ENCODE results near the gene MS4A18. TPM values are rescaled to one million over a fixed set of nuclear protein-coding genes. Genes with fewer than 3 reads are reported as not detected.

The MS4A18 gene
- total and polyA plus RNA-seq, 4 donors: not detected

DNA sequence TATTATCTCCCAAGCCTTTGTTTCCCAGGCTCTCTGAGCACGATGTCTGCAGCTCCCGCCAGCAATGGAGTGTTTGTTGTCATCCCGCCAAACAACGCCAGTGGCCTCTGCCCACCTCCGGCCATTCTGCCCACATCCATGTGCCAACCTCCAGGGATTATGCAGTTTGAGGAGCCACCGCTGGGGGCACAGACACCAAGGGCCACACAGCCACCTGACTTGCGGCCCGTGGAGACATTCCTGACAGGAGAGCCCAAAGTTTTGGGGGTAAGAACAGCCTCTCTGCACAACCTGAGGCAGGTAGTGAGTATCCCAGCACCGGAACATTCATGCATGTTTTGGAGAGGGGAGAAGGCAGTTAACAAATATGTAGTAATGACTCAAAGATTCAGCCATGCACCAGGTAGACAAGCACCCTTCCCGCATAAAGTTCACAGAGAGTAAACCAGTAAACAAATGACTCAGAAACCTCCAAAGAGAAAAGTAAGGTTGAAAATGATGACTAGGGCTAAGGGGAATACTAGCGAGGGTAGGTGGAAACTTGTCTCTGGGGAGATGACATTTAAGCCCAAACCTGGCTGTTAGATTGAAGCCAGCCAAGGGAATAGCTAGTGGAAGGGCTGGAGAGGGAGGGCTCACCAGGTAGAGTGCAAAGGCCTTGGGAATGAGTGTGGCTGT lies 39.3 kb downstream of the MS4A18 start:
- WGBS: 87% methylated on average over 11 of the region's 11 CpGs
- Histone ChIP-seq H3K27me3 (ENCODE audit: control insufficient read depth in 4 of 4, insufficient read depth in 4 of 4, low read length in 3 of 4) (peaks cover 0 to 5% (median 0%) of the 10 kb centered on the region in 4 donors), H3K36me3 (ENCODE audit: control insufficient read depth in 4 of 4, insufficient read depth in 3 of 4, low read depth in 1 of 4, low read length in 3 of 4) (no peaks in the 10 kb centered on the region), H3K4me3 (ENCODE audit: low read depth in 1 of 3, low read length in 3 of 3) (no peak overlapping the region), H3K27ac (ENCODE audit: low read depth in 1 of 2, low read length in 2 of 2) (no peak overlapping the region), H3K9ac (ENCODE audit: low read depth in 1 of 2, low read length in 2 of 2) (no peak overlapping the region), H3K4me1 (ENCODE audit: control insufficient read depth in 4 of 4, insufficient read depth in 4 of 4, low read length in 3 of 4) (no peaks in the 10 kb centered on the region), H3K9me3 (ENCODE audit: control insufficient read depth in 4 of 4, low read length in 3 of 4) (no peaks in the 10 kb centered on the region)
- DNase-seq (ENCODE audit: low spot score): no peak
- TF ChIP-seq, protein P1, sequence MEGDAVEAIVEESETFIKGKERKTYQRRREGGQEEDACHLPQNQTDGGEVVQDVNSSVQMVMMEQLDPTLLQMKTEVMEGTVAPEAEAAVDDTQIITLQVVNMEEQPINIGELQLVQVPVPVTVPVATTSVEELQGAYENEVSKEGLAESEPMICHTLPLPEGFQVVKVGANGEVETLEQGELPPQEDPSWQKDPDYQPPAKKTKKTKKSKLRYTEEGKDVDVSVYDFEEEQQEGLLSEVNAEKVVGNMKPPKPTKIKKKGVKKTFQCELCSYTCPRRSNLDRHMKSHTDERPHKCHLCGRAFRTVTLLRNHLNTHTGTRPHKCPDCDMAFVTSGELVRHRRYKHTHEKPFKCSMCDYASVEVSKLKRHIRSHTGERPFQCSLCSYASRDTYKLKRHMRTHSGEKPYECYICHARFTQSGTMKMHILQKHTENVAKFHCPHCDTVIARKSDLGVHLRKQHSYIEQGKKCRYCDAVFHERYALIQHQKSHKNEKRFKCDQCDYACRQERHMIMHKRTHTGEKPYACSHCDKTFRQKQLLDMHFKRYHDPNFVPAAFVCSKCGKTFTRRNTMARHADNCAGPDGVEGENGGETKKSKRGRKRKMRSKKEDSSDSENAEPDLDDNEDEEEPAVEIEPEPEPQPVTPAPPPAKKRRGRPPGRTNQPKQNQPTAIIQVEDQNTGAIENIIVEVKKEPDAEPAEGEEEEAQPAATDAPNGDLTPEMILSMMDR (IDR thresholded peaks at IDR 0.05; ENCODE audit: low read depth, low read length, missing input control): no peak
- TF ChIP-seq FOXA2 (IDR thresholded peaks at IDR 0.05) (no peak), JUND (IDR thresholded peaks at IDR 0.05) (no peak), GABPA (IDR thresholded peaks at IDR 0.05 in 1 of 2, conservative IDR thresholded peaks at IDR 0.05 in 1 of 2) (no peak), FOXA1 (IDR thresholded peaks at IDR 0.05) (no peak), EGR1 (IDR thresholded peaks at IDR 0.05; ENCODE audit: low read depth in 2 of 2) (no peak), HNF4A (conservative IDR thresholded peaks at IDR 0.05) (no peak), YY1 (IDR thresholded peaks at IDR 0.05) (no peak), TAF1 (conservative IDR thresholded peaks at IDR 0.05) (no peak), RAD21 (IDR thresholded peaks at IDR 0.05) (no peak), NR2F2 (IDR thresholded peaks at IDR 0.05) (no peak), RXRA (IDR thresholded peaks at IDR 0.05) (no peak), SP1 (IDR thresholded peaks at IDR 0.05) (no peak), HNF4G (IDR thresholded peaks at IDR 0.05) (no peak)
- TF ChIP-seq, protein P2, sequence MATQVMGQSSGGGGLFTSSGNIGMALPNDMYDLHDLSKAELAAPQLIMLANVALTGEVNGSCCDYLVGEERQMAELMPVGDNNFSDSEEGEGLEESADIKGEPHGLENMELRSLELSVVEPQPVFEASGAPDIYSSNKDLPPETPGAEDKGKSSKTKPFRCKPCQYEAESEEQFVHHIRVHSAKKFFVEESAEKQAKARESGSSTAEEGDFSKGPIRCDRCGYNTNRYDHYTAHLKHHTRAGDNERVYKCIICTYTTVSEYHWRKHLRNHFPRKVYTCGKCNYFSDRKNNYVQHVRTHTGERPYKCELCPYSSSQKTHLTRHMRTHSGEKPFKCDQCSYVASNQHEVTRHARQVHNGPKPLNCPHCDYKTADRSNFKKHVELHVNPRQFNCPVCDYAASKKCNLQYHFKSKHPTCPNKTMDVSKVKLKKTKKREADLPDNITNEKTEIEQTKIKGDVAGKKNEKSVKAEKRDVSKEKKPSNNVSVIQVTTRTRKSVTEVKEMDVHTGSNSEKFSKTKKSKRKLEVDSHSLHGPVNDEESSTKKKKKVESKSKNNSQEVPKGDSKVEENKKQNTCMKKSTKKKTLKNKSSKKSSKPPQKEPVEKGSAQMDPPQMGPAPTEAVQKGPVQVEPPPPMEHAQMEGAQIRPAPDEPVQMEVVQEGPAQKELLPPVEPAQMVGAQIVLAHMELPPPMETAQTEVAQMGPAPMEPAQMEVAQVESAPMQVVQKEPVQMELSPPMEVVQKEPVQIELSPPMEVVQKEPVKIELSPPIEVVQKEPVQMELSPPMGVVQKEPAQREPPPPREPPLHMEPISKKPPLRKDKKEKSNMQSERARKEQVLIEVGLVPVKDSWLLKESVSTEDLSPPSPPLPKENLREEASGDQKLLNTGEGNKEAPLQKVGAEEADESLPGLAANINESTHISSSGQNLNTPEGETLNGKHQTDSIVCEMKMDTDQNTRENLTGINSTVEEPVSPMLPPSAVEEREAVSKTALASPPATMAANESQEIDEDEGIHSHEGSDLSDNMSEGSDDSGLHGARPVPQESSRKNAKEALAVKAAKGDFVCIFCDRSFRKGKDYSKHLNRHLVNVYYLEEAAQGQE (IDR thresholded peaks at IDR 0.05): no peak
- TF ChIP-seq, protein P3, sequence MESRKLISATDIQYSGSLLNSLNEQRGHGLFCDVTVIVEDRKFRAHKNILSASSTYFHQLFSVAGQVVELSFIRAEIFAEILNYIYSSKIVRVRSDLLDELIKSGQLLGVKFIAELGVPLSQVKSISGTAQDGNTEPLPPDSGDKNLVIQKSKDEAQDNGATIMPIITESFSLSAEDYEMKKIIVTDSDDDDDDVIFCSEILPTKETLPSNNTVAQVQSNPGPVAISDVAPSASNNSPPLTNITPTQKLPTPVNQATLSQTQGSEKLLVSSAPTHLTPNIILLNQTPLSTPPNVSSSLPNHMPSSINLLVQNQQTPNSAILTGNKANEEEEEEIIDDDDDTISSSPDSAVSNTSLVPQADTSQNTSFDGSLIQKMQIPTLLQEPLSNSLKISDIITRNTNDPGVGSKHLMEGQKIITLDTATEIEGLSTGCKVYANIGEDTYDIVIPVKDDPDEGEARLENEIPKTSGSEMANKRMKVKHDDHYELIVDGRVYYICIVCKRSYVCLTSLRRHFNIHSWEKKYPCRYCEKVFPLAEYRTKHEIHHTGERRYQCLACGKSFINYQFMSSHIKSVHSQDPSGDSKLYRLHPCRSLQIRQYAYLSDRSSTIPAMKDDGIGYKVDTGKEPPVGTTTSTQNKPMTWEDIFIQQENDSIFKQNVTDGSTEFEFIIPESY (IDR thresholded peaks at IDR 0.05): no peak
- TF ChIP-seq, protein P4, sequence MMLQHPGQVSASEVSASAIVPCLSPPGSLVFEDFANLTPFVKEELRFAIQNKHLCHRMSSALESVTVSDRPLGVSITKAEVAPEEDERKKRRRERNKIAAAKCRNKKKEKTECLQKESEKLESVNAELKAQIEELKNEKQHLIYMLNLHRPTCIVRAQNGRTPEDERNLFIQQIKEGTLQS (IDR thresholded peaks at IDR 0.05): no peak
- TF ChIP-seq, protein P5, sequence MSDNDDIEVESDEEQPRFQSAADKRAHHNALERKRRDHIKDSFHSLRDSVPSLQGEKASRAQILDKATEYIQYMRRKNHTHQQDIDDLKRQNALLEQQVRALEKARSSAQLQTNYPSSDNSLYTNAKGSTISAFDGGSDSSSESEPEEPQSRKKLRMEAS (IDR thresholded peaks at IDR 0.05): no peak
